Measurements from ENCODE around the gene PTGDR2.

The PTGDR2 gene

GRCh38 chr11:60847281-60847680 lies 8.5 kb downstream of the PTGDR2 start:
- H3K79me2 ChIP-seq (ENCODE audit: insufficient read depth, low read length): peaks cover 40% of the 10 kb centered on the region
- no peaks in the 10 kb centered on the region for H3K9me3 ChIP-seq (ENCODE audit: insufficient read depth, low read length)
- H3F3A ChIP-seq (ENCODE audit: insufficient read depth): no peaks in the 10 kb centered on the region
- TF ChIP-seq EZH2phosphoT487 (conservative IDR thresholded peaks at IDR 0.05; ENCODE audit: low read length): no peak
- TF ChIP-seq, protein P1, sequence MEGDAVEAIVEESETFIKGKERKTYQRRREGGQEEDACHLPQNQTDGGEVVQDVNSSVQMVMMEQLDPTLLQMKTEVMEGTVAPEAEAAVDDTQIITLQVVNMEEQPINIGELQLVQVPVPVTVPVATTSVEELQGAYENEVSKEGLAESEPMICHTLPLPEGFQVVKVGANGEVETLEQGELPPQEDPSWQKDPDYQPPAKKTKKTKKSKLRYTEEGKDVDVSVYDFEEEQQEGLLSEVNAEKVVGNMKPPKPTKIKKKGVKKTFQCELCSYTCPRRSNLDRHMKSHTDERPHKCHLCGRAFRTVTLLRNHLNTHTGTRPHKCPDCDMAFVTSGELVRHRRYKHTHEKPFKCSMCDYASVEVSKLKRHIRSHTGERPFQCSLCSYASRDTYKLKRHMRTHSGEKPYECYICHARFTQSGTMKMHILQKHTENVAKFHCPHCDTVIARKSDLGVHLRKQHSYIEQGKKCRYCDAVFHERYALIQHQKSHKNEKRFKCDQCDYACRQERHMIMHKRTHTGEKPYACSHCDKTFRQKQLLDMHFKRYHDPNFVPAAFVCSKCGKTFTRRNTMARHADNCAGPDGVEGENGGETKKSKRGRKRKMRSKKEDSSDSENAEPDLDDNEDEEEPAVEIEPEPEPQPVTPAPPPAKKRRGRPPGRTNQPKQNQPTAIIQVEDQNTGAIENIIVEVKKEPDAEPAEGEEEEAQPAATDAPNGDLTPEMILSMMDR (IDR thresholded peaks at IDR 0.05; ENCODE audit: insufficient read depth, low read length, poor library complexity, severe bottlenecking): no peak
- no peak overlapping the region for H3K27ac ChIP-seq (ENCODE audit: low read depth, low read length)
- H3K36me3 ChIP-seq (ENCODE audit: low read length): no peaks in the 10 kb centered on the region
- no peak overlapping the region for H3K4me3 ChIP-seq (ENCODE audit: insufficient read depth, low read length, poor library complexity, severe bottlenecking)
- no peak overlapping the region for H2AFZ ChIP-seq (ENCODE audit: low read depth, low read length, severe bottlenecking)
- no peaks in the 10 kb centered on the region for H4K20me1 ChIP-seq (ENCODE audit: low read depth, low read length)
- no peaks in the 10 kb centered on the region for H3K27me3 ChIP-seq (ENCODE audit: low read length)
- H3K4me2 ChIP-seq (ENCODE audit: low read depth, low read length, poor library complexity, severe bottlenecking): no peak overlapping the region
- no peaks in the 10 kb centered on the region for H3K9me2 ChIP-seq (replicated peaks; ENCODE audit: insufficient read depth, low read length)
- no peak overlapping the region for H3K9ac ChIP-seq (ENCODE audit: low read length)

DNA sequence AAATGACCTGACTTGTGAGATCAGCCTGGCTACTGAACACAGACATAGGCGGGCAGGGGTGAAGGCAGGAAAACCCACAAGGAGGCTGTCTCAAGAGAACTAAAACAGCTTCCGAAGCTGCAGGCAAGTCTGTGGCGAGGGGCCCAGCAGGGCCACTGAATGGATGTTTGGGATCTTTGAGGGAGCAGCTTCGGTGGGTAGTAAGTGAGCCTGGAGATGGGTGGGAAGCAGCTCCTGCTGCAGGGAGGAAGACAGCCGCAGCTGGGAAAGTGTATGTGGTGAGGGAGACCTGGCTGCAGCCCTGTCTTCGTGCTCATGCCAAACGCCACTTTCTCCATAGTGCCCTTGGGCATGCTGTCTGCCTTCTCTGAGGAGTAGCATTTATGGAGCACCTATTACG lies 10.4 kb downstream of the PTGDR2 start:
- no peak overlapping the region for H3K4me3 ChIP-seq (ENCODE audit: insufficient read depth, low read length, poor library complexity, severe bottlenecking)
- no peak for TF ChIP-seq EZH2phosphoT487 (conservative IDR thresholded peaks at IDR 0.05; ENCODE audit: low read length)
- TF ChIP-seq, protein P1 (IDR thresholded peaks at IDR 0.05; ENCODE audit: insufficient read depth, low read length, poor library complexity, severe bottlenecking): no peak
- peak overlapping the region; percentile 86; the same call in 1 of the 2 replicates for H3K9ac ChIP-seq (ENCODE audit: low read length)
- no peaks in the 10 kb centered on the region for H3K36me3 ChIP-seq (ENCODE audit: low read length)
- no peaks in the 10 kb centered on the region for H4K20me1 ChIP-seq (ENCODE audit: low read depth, low read length)
- no peaks in the 10 kb centered on the region for H3K9me3 ChIP-seq (ENCODE audit: insufficient read depth, low read length)
- H3K4me2 ChIP-seq (ENCODE audit: low read depth, low read length, poor library complexity, severe bottlenecking): peak overlapping the region; percentile 71
- peaks cover 44% of the 10 kb centered on the region for H3K79me2 ChIP-seq (ENCODE audit: insufficient read depth, low read length)
- H3K27ac ChIP-seq (ENCODE audit: low read depth, low read length): no peak overlapping the region
- H2AFZ ChIP-seq (ENCODE audit: low read depth, low read length, severe bottlenecking): no peak overlapping the region
- no peaks in the 10 kb centered on the region for H3K27me3 ChIP-seq (ENCODE audit: low read length)
- no peaks in the 10 kb centered on the region for H3K9me2 ChIP-seq (replicated peaks; ENCODE audit: insufficient read depth, low read length)
- H3F3A ChIP-seq (ENCODE audit: insufficient read depth): no peaks in the 10 kb centered on the region

DNA sequence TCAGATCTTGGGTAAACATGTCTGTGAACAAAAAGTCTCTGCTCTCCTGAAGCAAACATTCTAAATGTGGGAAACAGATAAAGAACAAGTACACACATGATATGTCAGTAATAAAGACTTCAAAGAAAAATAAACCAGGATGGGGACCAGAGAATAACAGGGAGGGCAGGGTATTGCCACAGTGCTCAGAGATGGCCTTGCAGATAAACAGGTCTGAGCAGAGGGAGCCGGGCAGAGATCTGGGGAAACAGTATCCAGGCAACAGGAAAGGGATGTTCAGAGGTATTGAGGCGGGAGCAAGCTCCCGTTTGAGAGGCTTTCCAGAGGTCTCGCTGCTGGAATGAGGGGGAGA lies 10.9 kb downstream of the PTGDR2 start:
- Histone ChIP-seq H3K27ac (ENCODE audit: low read depth, low read length) (no peak overlapping the region), H3K9ac (ENCODE audit: low read length) (peak overlapping the region; percentile 86), H2AFZ (ENCODE audit: low read depth, low read length, severe bottlenecking) (no peak overlapping the region), H3K36me3 (ENCODE audit: low read length) (no peaks in the 10 kb centered on the region), H3K27me3 (ENCODE audit: low read length) (no peaks in the 10 kb centered on the region), H3K9me3 (ENCODE audit: insufficient read depth, low read length) (no peaks in the 10 kb centered on the region), H3K4me3 (ENCODE audit: insufficient read depth, low read length, poor library complexity, severe bottlenecking) (peak overlapping the region; percentile 94), H3K9me2 (replicated peaks; ENCODE audit: insufficient read depth, low read length) (no peaks in the 10 kb centered on the region), H3K4me2 (ENCODE audit: low read depth, low read length, poor library complexity, severe bottlenecking) (peak overlapping the region; percentile 71), H3F3A (ENCODE audit: insufficient read depth) (no peaks in the 10 kb centered on the region), H3K79me2 (ENCODE audit: insufficient read depth, low read length) (peaks cover 44% of the 10 kb centered on the region), H4K20me1 (ENCODE audit: low read depth, low read length) (no peaks in the 10 kb centered on the region)
- TF ChIP-seq, protein P1 (IDR thresholded peaks at IDR 0.05; ENCODE audit: insufficient read depth, low read length, poor library complexity, severe bottlenecking): no peak
- no peak for TF ChIP-seq EZH2phosphoT487 (conservative IDR thresholded peaks at IDR 0.05; ENCODE audit: low read length)

Data from SU-DHL-6 (cell line).